Stomach (tissue), 9 donors: ENCODE results near the gene PNMA8B. TPM values are rescaled to one million over a fixed set of nuclear protein-coding genes. Genes with fewer than 3 reads are reported as not detected.

Source experiments
- DNase-seq, 2 donors: peaks; one replicate each; pipeline versions ENCODE4 v3.0.0 to v3.0.0-alpha.2; 2013 to 2019
- H3K27ac ChIP-seq, 5 donors: fragments of 200-600 bp in 4 of 5; sonication (generic) in 4 of 5; one replicate each; pipeline ENCODE4 v1.5.1; 2013 to 2019; ENCODE audit warnings: mild to moderate bottlenecking in 1 of 5, moderate library complexity in 1 of 5
- H3K27me3 ChIP-seq, 3 donors: fragments of 200-600 bp; sonication (generic); one replicate each; pipeline ENCODE4 v1.5.1; 2017 to 2019; ENCODE audit warnings: mixed run types in 1 of 3
- H3K36me3 ChIP-seq, 4 donors: fragments of 200-600 bp; sonication (generic); 1 replicate in 3 of 4; 2 replicates in 1 of 4; pipeline ENCODE4 v1.5.1; 2016 to 2019
- H3K4me1 ChIP-seq, 4 donors: fragments of 200-600 bp; sonication (generic); one replicate each; pipeline ENCODE4 v1.5.1; 2016 to 2019
- H3K4me3 ChIP-seq, 4 donors: fragments of 200-600 bp; sonication (generic) in 3 of 4; one replicate each; pipeline ENCODE4 v1.5.1; 2016 to 2019; ENCODE audit warnings: mild to moderate bottlenecking in 1 of 4
- H3K9me3 ChIP-seq, 4 donors: fragments of 200-600 bp; sonication (generic); one replicate each; pipeline ENCODE4 v1.5.1; 2016 to 2019
- EP300 ChIP-seq: sonication (generic); formaldehyde crosslinking; IDR thresholded peaks from one replicate; pipeline ENCODE4 v1.6.1; 2017; ENCODE audit warnings: antibody characterized with exemption
- POLR2A ChIP-seq, 4 donors: fragments of 450-650 bp; IDR thresholded peaks; one replicate each; pipeline ENCODE4 v1.6.1; 2016; ENCODE audit warnings: antibody characterized with exemption in 4 of 4, control low read depth in 2 of 4, mild to moderate bottlenecking in 1 of 4, moderate library complexity in 1 of 4
- POLR2AphosphoS5 ChIP-seq, 3 donors: sonication (generic); formaldehyde crosslinking; IDR thresholded peaks; one replicate each; pipeline ENCODE4 v1.6.1; 2016; ENCODE audit warnings: antibody characterized with exemption in 3 of 3
- WGBS, 5 donors: extraction: QIAGEN DNeasy Blood & Tissue Kit in 3 of 5; methylation state at CpG; one replicate each; pipeline versions ENCODE4 v1.1.5 to v1.1.7; 2013 to 2018; 5-methylcytosine and 5-hydroxymethylcytosine counted together
- intact Hi-C: fragments of 100-400 bp; cut with DNase I; formaldehyde crosslinking; loops from one replicate; pipeline ENCODE4 v1.15.1; 2023; ENCODE audit warnings: low total_unique reads
- polyA plus RNA-seq, 3 donors: library from polyadenylated mRNA; stranded (reverse); fragments of 200-250 nt; gene quantifications; one replicate each; pipeline ENCODE4 v1.2.3, GENCODE V29; 2013
- total RNA-seq, 5 donors: library from RNA; depleted of rRNA; stranded (reverse); fragments of >200 nt; gene quantifications; one replicate each; pipeline versions ENCODE4 v1.1.0 to v1.2.3, GENCODE V29; 2014 to 2016
- TF ChIP-seq, protein P1 (sequence below), 7 experiments: fragments of 450-650 bp in 4 of 7; fragments of 200-600 bp in 3 of 7; sonication (generic) in 3 of 7; IDR thresholded peaks; one replicate each; pipeline ENCODE4 v1.5.1; 2016 to 2019; ENCODE audit warnings: antibody characterized with exemption in 7 of 7, control low read depth in 2 of 7, mild to moderate bottlenecking in 1 of 7
- donor health status: healthy with polysubstance abuse.
- donor health status: Bipolar disorder and iron deficiency.
- donor health status: healthy.

PNMA8B gene
- total and polyA plus RNA-seq, 8 donors, result under 0.01 to 4.1 (median 0.76) TPM; not detected in 1

DNA sequence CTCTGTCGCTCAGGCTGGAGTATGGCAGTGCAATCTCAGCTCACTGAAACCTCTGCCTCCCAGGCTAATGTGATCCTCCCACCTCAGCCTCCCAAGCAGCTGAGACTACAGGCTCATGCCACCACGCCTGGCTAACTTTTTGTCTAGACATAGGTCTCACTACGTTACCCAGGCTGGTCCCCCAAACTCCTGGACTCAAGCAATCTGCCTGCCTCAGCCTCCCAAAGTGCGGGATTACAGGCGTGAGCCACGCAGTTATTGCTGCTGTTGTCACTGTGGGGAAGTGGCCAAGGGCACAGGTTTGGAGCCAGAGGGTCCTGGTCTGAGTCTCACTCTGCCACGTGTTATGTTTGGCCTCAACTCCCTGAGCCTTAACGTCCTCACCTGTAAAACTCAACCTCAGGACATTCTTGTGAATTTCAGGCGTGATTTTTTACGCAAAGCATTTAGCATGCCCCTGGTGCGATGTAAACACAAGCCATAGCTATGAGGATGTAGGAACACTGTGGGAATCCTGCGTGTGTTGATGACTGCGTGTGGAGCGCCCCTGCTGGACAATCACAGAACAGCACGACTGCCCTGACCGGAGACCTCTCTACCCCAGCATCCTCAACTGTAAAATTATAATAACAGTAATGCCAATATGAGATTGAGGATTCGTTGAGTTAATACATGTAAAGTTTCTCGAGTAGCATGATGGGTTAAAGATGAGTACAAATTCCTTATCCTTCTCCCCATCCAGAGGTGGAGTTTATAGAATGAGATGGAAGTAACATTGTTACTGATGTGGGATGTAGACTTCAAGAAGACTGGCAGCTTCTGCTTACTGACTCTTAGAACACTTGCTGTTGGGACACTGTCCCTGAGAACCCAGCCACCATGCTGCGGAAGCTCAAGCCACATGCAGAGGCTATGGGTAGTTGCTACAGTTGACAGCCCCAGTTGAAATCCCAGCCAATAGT, 41.8 kb upstream of the PNMA8B start:
- intact Hi-C loops, result no loop called here
- H3K9me3 ChIP-seq, result no peaks in the 10 kb centered on the region
- 31 to 33% (median 31%) methylated on average over 18 to 19 of the region's 19 CpGs for WGBS, 5 donors
- TF ChIP-seq, protein P1, sequence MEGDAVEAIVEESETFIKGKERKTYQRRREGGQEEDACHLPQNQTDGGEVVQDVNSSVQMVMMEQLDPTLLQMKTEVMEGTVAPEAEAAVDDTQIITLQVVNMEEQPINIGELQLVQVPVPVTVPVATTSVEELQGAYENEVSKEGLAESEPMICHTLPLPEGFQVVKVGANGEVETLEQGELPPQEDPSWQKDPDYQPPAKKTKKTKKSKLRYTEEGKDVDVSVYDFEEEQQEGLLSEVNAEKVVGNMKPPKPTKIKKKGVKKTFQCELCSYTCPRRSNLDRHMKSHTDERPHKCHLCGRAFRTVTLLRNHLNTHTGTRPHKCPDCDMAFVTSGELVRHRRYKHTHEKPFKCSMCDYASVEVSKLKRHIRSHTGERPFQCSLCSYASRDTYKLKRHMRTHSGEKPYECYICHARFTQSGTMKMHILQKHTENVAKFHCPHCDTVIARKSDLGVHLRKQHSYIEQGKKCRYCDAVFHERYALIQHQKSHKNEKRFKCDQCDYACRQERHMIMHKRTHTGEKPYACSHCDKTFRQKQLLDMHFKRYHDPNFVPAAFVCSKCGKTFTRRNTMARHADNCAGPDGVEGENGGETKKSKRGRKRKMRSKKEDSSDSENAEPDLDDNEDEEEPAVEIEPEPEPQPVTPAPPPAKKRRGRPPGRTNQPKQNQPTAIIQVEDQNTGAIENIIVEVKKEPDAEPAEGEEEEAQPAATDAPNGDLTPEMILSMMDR (IDR thresholded peaks at IDR 0.05), result peak in 5 of 7 experiments; percentile 8 to 87 (median 84)
- TF ChIP-seq POLR2A (IDR thresholded peaks at IDR 0.05), result no peak
- peak; percentile 65 to 74 for DNase-seq
- no peaks in the 10 kb centered on the region for H3K36me3 ChIP-seq
- no peak overlapping the region for H3K27ac ChIP-seq
- H3K27me3 ChIP-seq, result peaks cover 0 to 13% (median 5%) of the 10 kb centered on the region in 3 donors
- H3K4me1 ChIP-seq, result peaks cover 0 to 1% (median 0%) of the 10 kb centered on the region in 4 donors
- no peak overlapping the region for H3K4me3 ChIP-seq

DNA sequence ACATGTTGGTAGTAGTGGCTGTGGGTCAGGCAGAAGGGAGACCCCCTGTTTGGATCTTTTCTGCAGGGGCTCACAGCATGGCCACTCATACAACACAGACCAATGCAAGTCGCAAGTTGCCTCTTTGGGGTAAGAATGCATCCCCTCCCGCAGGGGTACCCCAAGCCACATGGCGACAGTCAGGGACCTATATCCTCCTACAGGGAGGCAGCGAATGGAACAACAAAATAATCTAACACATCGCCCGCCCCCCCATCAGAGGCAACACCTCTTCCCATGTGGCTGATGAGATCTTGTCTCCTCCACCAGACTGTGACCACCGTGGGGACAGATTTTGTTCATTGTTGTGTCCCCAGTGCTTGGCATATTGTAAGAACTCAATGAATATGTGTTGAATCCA, 40.7 kb upstream of the PNMA8B start:
- DNase-seq, result no peak
- intact Hi-C loops, result no loop called here

DNA sequence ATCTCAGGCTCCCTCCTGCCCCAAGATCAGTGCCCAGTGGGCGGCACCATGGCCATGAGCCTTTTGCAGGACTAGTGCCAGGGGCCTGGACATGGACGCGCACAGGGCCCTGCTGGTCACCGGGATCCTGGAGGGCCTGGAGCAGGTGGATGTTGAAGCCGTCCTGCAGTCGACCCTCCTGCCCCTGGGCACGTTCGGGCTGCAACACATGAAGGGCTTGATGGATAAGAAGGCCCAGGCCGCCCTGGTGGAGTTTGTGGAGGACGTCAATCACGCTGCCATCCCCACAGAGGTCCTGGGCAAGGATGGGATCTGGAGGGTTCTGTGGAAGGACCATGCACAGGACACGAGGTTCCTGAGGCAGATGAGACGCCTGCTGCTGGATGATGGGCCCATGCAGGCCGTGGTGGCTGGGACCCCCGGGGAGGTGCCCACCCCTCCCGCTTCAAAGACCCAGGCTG, 38.0 kb upstream of the PNMA8B start:
- Histone ChIP-seq H3K4me3 (no peak overlapping the region), H3K27me3 (peaks cover 0 to 48% (median 10%) of the 10 kb centered on the region in 3 donors), H3K27ac (no peak overlapping the region), H3K4me1 (peaks cover 0 to 17% (median 15%) of the 10 kb centered on the region in 4 donors), H3K9me3 (no peaks in the 10 kb centered on the region), H3K36me3 (no peaks in the 10 kb centered on the region)
- WGBS, 5 donors, result 81 to 90% (median 82%) methylated on average over 7 to 16 of the region's 16 CpGs
- no peak for TF ChIP-seq POLR2A (IDR thresholded peaks at IDR 0.05)
- TF ChIP-seq EP300, result no peak
- TF ChIP-seq, protein P1 (IDR thresholded peaks at IDR 0.05), result no peak
- no peak for TF ChIP-seq POLR2AphosphoS5 (IDR thresholded peaks at IDR 0.05)
- no peak for DNase-seq
- intact Hi-C loops, result no loop called here

More for the DNA sequence above, 40.7 kb upstream of the PNMA8B start:
- Histone ChIP-seq H3K36me3 (no peaks in the 10 kb centered on the region), H3K27me3 (peaks cover 0 to 24% (median 5%) of the 10 kb centered on the region in 3 donors), H3K4me3 (no peak overlapping the region), H3K9me3 (no peaks in the 10 kb centered on the region), H3K27ac (no peak overlapping the region), H3K4me1 (no peaks in the 10 kb centered on the region)
- WGBS, 5 donors, result 84 to 94% (median 92%) methylated on average over 6 to 7 of the region's 7 CpGs
- TF ChIP-seq, protein P1 (IDR thresholded peaks at IDR 0.05), result no peak
- TF ChIP-seq POLR2AphosphoS5 (IDR thresholded peaks at IDR 0.05) (no peak), EP300 (no peak), POLR2A (IDR thresholded peaks at IDR 0.05) (no peak)

DNA sequence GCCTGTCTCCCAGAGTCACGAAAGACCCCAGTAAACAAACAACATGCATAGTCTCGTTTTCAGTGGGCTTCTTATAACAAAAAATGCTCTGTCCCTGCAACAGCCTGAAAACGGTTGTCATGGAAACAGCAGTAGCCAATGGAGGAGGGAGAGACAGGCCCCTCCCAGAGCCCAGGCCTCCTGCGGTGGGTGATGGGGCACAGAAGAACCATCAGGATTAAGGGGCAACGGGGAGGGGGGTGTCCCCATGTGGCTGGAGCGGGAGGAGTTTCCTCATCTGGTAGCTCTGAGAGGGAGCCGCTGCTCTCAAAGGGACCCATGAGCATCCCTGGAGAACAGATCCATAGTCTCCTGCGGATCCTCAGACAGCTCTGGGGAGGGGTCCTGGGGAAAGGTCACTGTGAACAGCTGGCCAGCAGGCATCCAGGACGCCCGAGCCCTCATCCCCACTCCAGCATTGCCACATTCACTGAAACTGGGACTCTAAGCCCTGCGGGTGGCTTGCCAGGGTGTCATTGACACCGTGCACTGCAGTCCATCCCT, 37.5 kb upstream of the PNMA8B start:
- Histone ChIP-seq H3K9me3 (no peaks in the 10 kb centered on the region), H3K4me1 (peaks cover 0 to 17% (median 15%) of the 10 kb centered on the region in 4 donors), H3K27ac (no peak overlapping the region), H3K27me3 (peaks cover 0 to 51% (median 10%) of the 10 kb centered on the region in 3 donors), H3K36me3 (no peaks in the 10 kb centered on the region), H3K4me3 (no peak overlapping the region)
- 56 to 64% (median 59%) methylated on average over 8 to 12 of the region's 12 CpGs for WGBS, 5 donors
- intact Hi-C loops, result no loop called here
- DNase-seq, result peak in 1 of 2 donors; percentile 44
- TF ChIP-seq EP300 (no peak), POLR2AphosphoS5 (IDR thresholded peaks at IDR 0.05) (no peak), POLR2A (IDR thresholded peaks at IDR 0.05) (no peak)
- TF ChIP-seq, protein P1 (IDR thresholded peaks at IDR 0.05), result no peak
